HG02759 (cell line): ENCODE measurements around the gene GFAP.

Experiments used
- ATAC-seq: cut with Tn5 transposase; IDR thresholded peaks from one replicate; pipeline ENCODE4 v1.9.1; 2021; ENCODE audit warnings: mild to moderate bottlenecking, moderate library complexity; ENCODE audit not compliant: unreplicated experiment

GFAP gene

DNA sequence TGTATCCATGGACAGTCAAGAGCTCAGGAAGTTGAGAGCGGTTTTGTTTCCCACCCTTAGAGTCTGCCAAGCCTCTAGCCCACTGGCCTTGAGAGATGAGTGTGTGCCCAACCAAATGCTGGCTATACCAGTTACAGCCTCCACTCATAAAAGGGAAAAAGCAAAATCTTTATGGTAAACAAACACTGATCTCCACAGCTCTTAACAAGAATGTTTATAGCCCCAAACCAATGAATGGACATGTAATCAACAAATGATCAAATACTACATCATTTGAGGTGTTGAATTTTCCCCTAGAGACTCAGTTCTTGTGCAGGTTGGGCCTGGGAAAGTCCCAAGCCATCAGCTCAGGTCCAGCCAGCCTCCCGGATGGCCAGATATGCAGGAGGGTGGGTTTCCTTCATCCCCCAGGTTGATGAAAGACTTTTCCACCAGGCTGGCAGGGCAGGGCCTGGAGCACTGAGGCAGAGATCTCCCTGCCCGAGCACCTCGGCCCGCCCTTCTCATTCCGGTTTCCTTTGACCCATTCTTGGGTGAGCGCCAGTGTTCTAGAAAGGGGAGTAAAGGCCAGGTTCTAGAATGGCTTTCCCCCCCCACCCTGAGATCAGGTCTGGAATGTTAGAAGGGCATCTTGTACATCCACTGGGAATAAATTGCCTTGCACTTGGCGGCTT, 12.2 kb downstream of the GFAP start:
- ATAC-seq: no peak

DNA sequence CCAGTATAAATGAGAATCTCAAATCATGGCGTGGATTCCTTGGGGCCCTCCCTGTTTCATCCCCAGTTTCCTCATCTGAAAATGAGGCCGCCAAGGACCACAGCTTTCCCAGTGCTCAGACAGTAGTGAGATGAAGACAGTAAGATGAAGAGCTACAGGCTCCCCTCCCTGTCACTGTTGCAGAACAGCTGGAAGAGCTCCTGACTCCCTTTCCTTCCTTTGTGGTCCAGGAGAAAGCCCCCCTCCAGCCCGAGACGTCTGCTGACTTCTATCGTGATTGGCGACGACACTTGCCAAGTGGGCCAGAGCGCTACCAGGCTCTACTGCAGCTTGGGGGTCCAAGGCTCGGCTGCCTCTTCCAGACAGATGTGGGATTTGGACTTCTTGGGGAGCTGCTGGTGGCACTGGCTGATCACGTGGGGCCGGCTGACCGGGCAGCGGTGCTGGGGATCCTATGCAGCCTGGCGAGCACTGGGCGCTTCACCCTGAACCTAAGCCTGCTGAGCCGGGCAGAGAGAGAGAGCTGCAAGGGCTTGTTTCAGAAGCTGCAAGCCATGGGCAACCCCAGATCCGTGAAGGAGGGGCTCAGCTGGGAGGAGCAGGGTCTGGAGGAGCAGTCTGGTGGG, 13.1 kb downstream of the GFAP start:
- ATAC-seq: no peak

DNA sequence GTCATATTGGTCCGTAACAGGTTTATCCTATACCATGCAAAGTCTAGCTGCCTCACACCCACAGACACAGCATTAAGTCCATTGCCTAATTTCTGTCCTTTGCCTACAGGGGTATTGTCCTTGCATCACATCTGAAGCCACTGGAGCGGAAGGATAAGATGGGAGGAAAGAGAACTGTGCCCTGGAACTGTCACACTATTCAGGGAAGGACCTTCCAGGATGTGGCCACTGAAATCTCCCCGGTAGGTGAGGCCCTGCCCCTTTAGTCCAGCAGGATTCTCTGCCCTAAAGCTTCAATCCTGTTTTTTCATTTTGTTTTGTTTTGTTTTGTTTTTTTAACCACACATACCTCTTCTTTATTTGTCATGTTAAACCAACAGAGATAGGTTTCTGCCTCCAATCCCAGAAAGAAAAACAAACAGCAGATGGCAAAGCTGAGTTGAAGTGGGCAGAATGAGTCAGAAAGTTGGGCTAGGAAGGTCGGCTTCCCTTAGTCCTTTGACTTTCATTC, 13.8 kb downstream of the GFAP start:
- no peak for ATAC-seq

DNA sequence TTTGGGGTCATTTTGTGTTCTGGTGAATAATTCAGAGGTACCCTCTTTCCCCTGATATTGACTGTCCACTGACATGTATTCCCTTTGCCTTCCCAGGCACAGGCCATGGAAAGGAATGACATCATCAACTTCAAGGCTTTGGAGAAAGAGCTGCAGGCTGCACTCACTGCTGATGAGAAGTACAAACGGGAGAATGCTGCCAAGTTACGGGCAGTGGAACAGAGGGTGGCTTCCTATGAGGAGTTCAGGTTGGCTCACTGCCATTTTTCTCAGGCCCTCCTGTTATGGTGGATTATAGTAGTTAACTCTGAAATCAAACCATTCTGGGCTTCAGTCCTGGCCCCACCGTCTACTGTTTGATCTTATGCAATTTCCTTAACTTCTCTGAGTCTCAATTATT, 14.4 kb downstream of the GFAP start:
- no peak for ATAC-seq

DNA sequence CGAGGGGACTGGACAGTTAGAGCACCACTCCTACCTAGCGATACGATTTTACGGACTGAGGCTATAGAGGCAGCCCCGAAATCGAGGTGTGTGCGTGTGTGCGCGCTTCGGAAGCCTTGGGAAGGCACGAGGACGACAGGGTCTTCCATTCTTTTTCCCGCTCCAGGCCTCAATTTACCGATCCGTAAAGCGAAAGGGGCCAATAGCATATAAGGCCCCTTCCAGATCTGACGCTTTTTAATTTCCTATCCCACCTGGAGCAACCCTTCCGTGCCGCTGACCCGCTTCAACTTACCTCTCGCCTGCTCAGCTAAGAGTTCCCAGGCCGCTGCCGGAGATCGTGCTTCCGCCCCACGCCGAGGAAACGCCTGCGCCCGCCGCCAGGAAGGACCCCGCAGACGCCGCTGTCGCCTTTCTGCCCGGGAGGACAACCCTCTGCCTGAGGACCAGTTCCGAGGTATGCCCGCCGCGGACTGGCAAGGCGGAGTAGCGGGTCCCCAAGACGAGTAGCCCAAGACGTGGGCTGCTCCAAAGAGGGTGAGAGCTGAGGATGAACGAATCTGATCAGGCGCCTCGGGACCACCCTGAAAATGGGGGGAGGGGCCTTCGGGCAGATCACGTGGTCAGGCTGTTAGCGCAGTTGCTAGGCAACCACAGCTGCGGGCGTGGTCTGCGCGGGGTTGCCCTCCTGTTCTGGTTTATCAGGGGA, 16.1 kb downstream of the GFAP start, which contains the start of gene EFTUD2:
EFTUD2 (minus strand) TSS at position 372 of the 709 bp plus-strand sequence. CDS start 4,924 bp downstream, outside the sequence.
- ATAC-seq: peak; percentile 82

DNA sequence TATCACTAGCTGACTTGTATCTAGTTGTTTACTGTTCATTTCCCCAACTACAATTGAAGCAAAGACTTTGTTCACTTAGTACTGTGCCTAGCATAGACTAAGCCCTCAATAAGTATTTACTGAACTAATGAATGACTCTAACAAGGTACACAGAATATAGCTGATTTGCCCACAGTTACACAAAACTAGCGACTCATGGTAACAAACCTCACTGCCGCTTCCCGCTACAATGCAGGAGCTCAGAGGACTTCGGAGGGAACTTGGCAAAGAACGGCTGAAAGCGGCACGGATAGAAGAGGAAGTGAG, 16.6 kb downstream of the GFAP start:
- no peak for ATAC-seq

DNA sequence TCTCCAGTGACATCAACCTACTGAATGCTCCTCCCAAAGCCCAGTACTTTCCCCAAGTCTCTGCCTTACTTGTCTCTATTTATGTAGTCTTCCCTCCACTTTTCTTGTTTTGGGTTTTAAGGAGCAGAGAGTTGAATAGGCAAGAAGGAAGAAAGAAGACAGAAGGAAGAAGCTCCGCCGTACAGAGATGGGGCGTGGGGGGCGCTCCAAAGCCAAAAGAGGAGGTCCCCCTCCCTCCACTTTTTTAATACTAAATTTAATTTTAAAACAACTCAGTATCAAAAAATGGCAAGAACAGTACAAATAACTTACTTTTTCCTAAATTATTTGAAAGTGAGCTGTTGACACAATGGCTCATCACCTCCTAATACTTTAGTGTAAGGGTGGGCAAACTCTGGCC, 20.7 kb downstream of the GFAP start:
- ATAC-seq: no peak

DNA sequence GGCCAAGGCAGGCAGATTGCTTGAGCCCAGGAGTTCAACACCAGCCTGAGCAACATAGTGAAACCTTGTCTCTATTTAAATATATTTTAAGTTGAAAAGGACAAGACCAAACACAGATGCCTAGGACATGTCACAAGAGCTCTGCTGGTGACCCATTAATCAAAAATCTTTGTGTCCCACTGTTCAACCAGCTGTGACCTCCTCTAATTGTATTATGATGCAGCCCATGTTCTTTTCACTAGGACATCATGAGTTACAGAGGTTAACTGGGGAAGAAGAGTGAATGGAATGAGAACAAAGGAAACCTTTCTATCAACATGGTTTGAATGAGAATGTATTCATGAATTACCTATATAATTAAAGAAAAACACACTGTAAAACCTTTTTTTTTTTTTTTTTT, 23.1 kb downstream of the GFAP start:
- no peak for ATAC-seq

DNA sequence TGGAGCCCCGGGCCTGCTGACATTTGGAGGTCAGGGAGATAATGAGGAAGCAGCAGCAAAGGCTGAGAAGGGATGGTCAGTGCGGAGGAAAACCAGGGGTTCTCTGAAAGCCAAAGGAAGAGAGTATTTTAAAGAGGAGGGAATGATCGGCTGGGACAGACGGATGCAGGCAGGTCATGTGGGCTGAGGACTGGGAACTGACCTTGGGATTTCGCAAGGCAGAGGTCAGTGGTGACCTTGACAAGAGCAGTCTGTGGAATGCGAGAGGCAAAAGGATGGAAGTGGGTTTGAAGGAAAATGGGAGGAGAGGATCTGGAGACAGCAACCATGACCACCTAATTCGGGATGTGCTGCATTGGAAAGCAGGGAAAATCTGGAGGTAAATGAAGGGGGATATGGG, 26.3 kb downstream of the GFAP start:
- no peak for ATAC-seq

DNA sequence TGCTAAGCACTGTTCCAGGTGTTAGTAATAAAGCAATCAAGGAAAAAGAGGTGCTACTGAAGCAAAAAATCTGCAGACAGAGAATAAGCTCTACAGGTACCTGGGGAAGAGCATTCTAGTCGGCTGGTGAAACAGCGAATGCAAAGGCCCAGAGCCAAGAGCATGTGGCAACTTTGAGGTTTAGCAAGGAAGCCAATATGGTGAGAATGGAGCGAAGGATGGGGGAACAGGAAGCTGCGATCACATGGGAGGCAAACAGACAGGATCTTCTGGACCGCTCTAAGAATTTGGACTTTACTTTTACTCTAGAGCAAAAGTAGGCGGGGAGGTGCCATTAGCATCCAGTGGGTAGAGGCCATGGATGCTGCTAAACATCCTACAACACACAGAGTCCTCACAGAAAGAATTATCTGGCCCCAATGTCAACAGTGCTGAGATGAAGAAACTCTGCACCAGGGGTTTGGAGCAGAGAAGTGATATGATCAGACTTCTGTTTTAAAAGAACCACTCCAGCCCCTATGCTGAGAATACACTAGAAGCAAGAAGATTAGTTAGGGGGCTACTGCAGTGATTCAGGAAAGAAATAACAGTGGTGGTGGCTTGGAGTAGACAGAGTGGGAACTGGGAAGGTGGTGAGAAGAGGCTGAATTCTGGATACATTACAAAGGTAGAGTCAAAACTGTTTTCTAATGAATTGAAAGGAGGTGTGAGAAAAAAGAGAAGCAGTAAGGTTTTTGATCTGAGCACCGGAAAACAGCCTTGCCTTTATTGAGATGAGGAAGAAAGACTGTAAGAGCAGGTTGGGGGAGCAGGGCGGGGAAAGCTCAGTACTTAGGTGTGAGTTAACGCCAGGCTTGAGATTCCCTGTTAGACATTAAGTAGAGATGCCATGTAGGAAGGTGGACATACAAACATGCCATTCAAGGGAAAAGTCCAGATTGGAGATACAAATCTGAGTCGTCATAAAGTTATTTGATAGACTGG, 27.0 kb downstream of the GFAP start:
- ATAC-seq: no peak

DNA sequence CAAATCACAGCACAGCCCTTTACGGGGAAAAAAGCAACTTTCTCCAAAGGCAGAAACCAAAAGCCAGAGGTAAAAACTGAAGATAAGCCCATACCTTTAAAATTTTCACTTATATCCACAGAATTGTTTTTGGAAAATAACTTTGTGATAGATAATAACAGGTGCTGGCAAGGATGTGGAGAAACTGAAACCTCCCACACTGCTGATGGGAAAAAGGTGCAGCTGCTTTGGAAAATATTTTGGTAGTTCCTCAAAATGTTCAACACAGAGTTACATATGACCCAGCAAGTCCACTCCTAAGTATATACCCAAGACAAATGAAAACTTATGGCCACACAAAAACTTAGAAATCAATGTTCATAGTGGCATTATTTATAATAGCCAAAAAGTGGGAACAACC, 28.3 kb downstream of the GFAP start:
- ATAC-seq: no peak

DNA sequence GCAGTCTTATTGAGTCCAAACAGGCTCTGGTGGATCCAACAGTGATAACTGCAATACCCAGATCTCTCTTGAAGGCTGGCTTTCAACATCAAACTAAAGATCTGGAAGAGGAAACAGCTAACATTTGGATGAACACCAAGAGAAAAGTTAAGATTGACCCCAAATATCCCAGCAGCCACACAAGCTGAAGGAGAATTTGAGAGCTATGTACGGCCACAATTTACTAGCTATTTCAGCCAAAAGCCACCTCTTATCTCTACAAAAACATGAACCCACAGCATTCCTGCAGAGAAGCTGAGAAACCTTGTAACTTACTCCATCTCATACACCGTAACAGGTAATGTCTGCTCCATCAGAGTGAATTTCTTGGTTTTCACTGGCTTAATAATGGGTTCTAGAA, 30.4 kb downstream of the GFAP start:
- no peak for ATAC-seq

DNA sequence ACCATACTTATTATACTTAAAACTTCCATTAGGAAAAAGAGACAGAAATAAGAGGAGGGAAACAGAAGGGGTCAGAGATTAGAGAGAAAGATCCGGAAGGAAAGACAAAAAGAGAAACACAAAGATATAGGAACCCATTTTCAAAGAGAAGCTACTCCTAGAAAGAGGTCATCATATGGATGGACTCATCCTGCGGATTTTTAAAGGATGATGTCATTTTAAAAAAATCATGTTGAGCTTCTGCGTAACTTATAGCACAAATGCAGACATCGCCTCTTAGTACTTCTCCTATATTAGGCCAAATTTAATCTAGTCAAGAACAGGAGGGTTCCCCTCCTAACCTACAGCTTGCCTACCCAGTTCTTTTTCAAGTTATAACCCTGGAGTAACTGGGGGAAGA, 34.2 kb downstream of the GFAP start:
- no peak for ATAC-seq

DNA sequence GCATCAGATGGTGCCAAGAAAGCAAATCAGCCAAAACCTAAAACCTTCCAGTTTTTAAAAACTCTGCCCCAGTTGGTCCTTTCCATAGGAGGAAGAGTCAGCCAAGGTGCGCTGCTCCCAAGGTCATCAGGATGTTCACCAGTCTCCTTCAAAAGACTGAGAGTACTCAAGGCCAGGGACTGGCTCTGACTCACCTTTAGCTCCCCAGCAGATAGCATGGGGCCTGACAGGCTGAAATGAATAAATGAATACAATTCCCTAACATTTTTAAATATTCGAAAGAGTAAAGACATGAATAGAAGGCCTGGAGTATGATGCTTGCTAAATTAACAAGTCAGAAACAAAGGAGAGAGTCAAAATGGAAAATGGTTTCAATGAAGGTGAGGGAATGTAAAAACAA, 35.2 kb downstream of the GFAP start:
- no peak for ATAC-seq

DNA sequence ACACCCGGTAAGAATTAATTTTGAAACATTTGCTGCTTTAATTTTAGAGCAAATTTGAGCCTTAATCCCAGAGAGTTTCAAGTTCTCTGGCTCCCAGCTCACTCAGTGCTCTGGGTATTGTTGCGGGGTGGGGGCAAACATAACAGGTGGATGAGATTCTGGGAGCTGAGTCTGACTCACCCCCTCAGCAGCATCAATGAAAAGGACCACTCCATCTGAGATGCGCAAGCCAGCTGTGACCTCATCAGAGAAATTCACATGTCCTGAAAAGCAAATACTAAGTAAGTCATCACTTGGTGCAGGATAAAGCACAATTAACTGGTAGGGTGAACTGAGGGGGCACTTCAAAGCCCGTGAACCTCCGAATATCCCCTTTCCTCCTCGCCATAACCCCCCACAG, 35.9 kb downstream of the GFAP start:
- no peak for ATAC-seq

DNA sequence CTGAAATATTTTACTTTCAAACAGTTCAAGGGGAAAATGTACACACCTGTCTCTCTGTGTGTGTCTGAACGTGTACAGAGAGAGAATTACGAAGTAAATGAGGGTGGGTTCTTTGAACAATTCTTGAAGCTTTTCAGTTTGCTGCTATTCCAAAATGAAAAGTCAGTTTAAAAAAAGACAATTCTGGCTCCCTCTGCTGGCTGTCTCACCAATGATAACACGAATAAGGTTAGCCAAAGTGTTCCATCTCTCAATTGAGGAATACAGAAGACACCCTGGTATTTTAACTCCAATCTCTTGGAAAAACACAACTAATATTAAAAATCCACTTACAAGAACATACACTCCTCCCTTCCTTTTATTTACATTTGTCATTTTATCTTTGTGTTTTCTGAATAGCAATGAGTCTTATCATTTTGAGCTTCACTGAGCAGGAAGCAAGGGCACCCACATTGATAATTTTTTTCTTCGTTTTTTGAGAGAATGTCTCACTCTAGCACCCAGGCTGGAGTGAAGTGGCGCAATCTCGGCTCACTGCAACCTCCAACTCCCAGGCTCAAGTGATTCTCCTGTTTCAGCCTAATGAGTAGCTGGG, 36.6 kb downstream of the GFAP start:
- ATAC-seq: no peak

DNA sequence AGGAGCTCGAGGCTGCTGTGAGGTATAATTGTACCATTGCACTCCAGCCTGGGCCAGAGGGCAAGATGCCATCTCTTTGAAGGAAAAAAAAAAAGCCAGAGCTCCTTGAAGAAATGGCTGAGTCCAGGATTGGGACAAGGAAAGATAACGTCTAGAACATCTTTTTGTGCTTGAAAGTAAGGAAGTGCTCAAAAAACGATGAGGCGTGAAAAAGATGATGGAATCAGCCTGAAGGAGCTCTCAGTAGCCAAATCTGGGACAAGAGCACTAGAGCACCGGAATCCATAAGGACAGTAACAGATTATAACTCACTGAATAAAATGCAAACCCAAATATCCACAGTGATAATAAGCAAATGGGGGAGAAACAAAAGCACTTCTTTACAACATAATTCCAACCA, 38.2 kb downstream of the GFAP start:
- no peak for ATAC-seq

DNA sequence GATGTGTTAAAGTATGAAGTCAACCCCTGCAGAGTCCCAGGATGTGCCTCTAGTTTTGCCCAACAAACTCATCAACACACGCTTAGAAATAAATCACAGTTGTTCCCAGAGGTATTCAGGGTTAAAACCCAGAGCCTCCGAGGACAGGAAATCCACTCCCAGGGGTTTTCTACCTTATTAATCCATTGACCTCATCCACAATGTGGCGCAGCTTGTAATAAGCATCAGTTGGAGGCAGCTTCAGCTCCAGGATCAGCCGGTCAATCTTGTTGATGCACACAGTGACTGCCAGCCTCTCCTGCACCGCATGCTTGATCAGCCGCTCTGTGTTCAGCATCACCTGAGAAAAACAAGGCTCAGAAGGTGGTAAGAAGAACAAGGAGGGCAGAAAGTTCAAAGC, 39.5 kb downstream of the GFAP start:
- no peak for ATAC-seq

DNA sequence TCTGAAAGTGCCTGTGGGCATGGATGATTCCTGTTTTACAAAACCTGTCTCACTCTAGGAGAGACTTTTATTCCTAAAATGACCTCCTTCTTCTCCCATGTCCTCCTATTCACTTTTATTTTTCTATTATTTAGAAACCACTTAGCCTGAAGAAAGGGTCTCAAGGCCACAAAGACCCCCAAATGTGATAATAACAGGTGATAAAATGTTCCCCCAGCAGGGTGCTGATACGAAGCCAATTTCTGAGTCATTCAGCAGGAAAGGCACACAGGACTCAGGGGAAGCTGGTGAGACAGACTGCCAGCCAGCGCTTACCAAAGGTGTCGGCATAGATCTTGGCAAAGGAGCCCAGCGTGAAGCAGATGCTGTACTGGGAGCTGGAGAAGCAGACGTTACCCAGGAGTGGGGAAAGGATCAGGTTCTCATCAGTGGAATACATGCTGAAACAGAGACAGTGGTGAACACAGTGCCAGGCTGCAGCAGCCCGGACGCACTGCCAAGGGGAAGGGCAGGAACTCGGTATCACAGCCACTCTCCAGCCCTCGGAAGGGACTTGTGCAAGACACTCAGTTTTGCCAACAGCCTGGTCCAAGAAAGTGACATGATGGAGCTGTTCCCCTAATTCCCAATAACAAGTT, 43.0 kb downstream of the GFAP start:
- no peak for ATAC-seq

DNA sequence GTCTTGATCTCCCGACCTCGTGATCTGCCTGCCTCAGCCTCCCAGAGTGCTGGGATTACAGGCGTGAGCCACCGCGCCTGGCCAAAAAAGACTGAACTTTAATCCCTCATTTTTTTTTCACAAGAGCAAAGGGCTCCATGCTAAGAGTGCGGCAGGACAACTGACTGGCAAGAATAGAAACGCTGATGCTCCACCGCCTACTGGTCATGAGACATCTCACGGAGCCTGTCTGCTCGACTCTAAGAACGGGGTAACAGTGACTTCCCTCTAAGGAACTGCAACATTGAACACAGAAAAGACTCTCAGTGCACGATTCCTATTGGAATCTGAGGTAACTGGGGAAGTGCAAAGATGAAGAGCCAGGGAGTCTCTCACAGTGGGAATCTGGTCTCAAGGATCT, 43.7 kb downstream of the GFAP start:
- ATAC-seq: no peak
